CD4-positive, alpha-beta T cell treated with Interleukin-12 subunit alpha and Interleukin-12 subunit beta, for 1 hour (primary cell): Measurements from ENCODE around the gene NPY4R2.
"Not testable (repeated sequence)": the region's sequence is repeated elsewhere in the genome, so short reads cannot be mapped to it uniquely, and the experiment has no call there.

Source experiments
- DNase-seq: peaks from one replicate; pipeline ENCODE4 v3.0.0-alpha.2; 2020

The NPY4R2 gene

GRCh38 chr10:47936772-47937228 is 18.3 kb downstream of the NPY4R2 start:
- not testable (repeated sequence) for DNase-seq

DNA sequence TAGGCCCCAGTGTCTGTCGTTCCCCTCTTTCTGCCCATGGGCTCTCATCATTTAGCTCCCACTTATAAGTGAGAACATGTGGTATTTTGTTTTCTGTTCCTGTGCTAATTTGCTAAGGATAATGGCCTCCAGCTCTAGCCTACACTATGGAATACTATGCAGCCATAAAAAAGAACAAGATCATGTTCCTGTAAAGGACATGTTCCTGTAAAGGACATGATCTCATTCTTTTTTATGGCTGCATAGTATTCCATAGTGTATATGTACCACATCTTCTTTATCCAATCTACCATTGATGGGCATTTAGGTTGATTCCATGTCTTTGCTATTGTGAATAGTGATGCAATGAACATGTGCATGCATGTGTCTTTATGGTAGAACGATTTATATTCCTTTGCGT is 19.2 kb downstream of the NPY4R2 start:
- not testable (repeated sequence) for DNase-seq

- not testable (repeated sequence) for DNase-seq
These were observed 22.4 kb downstream of the NPY4R2 start for GRCh38 chr10:47940821-47941220.

GRCh38 chr10:47941379-47941778 is 22.9 kb downstream of the NPY4R2 start:
- not testable (repeated sequence) for DNase-seq

DNA sequence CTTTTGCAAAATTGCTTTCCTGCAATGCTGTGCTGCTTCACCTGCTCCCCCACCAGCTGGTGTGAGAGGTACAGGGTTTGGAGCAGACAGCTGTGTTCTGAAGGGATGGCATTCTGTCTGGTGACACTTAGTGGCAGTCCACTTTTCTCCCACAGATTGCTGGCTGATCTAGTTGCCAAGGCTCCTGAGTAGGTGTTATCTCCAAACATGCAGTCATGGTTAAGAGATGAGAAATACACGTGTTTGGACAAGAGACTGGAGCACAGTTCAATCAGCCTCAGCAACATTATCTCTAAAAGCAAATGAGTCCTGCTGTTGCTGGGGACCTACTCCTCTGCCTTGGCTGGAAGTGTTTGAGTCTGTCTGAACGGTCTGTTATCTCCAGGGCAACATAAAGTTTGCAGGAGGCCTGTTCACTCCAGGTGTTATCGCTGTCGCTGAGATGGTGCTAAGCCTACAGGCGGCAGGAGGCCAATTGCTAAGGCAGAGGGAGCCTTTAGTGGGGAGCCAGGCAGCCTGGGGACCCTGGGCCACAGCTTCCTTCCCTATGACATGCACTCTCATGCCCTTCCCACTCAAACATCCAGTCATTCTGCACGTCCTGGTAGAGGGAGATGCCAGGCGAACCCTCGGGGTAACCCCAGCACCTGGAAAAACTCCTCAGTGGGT is 24.0 kb downstream of the NPY4R2 start:
- not testable (repeated sequence) for DNase-seq

DNA sequence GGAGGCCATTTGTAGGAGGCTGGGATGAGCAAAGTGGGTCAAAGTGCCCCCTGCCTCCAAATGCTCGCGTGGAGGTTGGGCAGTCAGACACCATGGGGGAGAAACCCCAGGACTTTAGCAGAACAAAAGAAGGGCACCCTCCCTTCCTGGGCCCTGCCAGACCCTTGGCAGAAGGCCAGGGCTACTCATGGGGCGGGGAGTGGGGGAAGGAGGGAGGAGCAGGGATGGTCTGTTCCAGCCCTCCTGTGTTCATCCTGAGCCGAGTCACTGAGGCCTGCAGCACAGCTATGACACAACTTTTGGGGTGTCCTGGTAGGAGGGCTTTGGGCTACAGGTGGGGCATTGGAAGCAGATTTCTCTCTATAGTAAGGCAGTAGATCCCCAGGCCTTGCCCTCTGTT is 24.9 kb downstream of the NPY4R2 start:
- not testable (repeated sequence) for DNase-seq

GRCh38 chr10:47947424-47947823 is 29.0 kb downstream of the NPY4R2 start:
- DNase-seq, result not testable (repeated sequence)

DNA sequence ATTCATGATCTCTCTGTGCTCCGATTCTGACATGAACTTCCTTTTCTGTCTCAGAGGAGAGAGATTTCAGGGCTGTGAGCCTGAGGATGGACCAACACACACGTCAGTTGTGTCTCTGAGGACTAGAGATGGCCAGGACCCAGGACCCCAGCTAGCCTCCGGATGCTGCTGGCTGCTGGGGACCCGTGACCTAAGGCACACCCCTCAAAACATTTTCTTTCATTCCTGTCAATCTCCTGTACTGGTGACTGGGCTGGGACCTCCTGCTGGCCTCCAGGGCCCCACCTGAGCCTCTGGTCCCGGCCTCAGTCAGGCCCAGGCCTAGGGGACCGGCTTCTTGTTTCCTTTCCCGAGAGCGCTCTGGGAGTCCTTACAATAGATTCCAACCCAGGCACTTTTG is 38.7 kb downstream of the NPY4R2 start:
- DNase-seq, result not testable (repeated sequence)

DNA sequence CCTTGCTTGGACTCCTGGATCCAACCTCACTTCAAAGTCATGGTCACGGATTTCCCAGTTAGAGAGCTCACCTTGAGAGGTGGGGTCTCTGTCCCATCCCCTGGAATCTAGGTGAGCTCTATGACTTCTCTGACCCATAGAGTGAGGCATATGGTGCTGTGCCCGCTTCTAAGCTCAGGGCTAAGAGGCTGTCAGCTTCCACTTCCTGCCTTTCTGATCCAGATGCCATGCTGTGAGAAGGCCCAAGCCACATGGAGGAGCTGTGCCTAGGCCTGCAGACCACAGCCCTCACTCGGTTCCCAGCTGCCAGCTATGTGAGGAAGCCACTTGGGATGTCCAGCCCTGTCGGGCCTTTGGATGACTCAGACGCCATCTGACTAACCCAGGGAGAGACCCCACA is 41.2 kb downstream of the NPY4R2 start:
- DNase-seq, result not testable (repeated sequence)

DNA sequence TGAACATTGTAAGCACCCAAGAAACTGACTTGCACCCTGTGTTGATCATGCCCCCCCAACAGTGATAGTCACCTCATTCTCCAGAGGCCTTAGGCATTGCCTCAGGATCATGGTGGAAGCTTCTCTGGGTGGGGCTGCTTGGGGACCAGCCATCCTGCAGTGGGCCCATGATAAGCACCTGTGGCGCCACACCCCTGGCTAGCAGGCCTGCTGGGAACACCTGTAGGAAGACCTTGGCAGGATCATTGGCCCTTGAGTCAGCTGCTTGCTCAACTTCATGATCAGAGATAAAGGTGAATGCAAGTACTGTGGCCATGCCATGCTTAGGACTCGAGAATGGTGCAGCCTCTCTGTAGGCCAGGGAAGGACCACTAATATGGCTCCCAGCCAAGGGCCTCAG is 42.2 kb downstream of the NPY4R2 start:
- not testable (repeated sequence) for DNase-seq

DNA sequence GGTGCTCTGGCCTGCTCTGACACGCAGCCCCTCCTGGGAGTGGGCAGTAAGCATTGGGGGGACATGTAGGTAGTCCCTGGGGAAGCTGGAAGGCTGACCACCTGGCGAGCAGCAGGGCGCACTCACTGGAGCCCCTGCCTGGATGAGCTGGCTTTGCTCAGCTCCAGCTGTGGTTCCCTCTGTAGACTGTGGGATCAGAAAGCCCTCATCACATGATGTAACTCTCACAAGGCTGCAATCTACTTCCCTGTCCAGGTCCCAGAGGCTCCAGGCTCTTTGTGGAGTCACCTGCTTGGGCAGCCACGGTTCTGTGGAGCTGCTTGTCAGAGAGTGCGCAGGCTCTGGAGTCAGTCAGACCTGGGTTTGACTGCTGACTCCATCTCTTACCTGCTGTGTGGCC is 44.3 kb downstream of the NPY4R2 start:
- not testable (repeated sequence) for DNase-seq

DNA sequence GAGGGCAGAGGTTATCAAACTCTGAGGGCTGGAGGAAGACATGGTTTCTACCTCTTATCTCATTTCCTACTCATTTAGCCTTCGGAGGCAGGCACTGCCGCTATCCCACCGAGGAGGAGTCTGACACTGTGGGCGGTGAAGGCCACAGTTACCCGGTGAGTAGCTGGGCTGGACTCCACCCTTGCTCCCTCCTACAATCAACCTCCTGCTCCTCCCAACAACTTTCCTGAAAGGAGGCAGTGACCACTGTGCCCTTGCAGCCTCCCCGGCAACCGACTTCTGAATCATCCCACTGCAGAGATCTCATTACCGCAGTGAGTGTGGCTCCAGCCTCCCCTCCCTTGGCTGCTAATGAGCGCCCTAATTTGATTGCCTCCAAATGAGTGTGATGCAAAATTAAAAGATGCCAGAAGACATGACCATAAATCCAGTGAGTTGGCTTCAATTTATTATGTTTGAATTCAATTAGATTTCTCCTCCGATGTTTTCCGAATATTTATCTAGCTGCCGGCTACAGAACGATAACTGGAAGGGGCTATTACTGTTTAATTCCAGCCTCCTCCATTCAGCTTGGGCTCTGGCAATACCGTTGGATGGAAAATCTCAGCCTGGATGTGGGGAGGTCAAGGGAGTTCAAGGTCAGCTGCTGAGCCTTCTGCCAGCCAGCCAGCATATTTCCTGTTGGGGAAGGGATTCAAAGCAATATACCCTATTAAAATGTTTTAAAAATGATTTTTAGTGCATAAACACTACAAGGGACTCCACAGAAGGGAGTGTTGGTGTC is 46.0 kb downstream of the NPY4R2 start:
- DNase-seq, result not testable (repeated sequence)

GRCh38 chr10:47968988-47969387 is 50.5 kb downstream of the NPY4R2 start:
- not testable (repeated sequence) for DNase-seq

DNA sequence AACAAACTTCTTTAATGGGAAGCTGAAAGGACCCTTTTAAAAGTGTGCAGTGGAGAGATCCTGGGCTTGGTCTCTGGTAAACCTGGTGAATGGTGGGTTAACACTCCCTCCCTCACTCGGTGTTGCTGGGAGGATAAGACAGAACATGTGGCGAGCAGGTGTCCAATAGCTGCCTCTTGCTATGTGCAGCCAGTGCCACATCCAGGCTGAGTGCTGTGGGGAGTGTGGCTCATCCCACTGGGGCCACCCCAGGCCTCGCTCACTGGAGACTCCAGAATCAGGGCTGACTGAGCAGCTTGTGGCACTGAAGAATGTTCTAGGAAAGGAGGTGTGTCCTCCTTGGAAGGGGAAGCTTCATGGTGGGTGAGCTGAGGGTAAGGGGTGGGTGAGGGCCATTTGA is 51.6 kb downstream of the NPY4R2 start:
- not testable (repeated sequence) for DNase-seq

DNA sequence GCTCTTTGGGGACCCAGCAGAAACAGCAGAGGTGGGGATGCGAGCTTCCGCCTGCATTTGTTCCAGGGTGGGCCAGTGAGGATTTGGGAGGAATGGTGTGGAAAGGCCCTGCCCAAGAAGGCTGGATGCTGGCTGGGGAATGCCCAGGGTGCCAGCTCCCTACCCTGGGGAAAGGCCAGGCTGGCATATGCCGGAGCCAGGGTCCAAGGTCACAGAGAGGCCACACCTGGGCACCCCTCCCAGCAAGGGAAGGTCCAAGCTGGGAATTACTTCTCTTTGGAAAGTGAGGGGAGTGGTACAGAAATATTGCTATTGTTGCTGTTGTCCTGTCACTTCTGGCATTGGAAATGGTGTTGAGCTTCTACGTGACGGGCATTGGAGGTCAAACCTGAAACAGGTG is 53.1 kb downstream of the NPY4R2 start:
- not testable (repeated sequence) for DNase-seq

GRCh38 chr10:47972077-47972476 is 53.6 kb downstream of the NPY4R2 start:
- DNase-seq, result not testable (repeated sequence)
